HG03039 (cell line): ENCODE measurements around the gene DPYSL3.

Source experiments
- ATAC-seq: cut with Tn5 transposase; IDR thresholded peaks from one replicate; pipeline ENCODE4 v1.9.1; 2021; ENCODE audit warnings: mild to moderate bottlenecking, moderate library complexity; ENCODE audit not compliant: unreplicated experiment

The DPYSL3 gene

GRCh38 chr5:147515269-147515668 lies 5.4 kb upstream of the DPYSL3 start:
- ATAC-seq, result no peak

DNA sequence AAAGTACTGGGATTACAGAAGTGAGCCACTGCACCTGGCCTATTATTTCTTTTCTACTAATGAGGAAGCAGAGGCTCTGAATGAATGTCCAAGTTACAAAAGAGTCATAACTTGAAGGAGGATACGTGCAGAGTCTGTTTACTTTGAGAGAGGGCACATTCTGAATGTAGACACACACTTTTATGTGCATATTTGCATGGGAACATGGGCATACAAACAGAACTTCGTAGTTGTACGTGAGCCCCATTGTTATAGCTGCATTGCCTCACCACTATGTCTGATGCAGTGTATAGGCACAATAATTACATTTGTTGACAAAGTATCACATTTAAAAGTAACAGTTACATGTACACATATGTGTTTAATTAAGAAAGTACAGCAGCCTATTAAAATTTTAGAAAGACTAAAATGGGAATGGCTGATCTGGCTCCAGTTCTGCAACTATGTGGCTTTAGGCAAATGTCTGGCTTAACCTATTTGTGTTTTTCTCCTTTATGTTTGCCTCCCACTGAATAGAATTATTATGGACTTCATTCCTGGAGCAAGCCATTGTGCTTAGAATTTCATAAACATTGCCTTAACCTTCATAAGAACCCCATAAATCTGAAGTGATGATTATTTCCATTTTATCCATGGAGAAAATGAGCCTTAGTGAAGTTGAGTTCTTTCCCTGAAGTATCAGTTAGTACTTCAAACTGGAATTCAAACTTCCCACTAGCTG lies 3.0 kb upstream of the DPYSL3 start:
- ATAC-seq, result no peak

GRCh38 chr5:147510885-147511284 lies 1.0 kb upstream of the DPYSL3 start:
- ATAC-seq, result no peak

- no peak for ATAC-seq
Measured at GRCh38 chr5:147509041-147509709, 693 bp downstream of the DPYSL3 start.

GRCh38 chr5:147508711-147509040 lies 1.2 kb downstream of the DPYSL3 start:
- no peak for ATAC-seq

GRCh38 chr5:147507480-147508126 lies 2.3 kb downstream of the DPYSL3 start:
- ATAC-seq, result no peak

DNA sequence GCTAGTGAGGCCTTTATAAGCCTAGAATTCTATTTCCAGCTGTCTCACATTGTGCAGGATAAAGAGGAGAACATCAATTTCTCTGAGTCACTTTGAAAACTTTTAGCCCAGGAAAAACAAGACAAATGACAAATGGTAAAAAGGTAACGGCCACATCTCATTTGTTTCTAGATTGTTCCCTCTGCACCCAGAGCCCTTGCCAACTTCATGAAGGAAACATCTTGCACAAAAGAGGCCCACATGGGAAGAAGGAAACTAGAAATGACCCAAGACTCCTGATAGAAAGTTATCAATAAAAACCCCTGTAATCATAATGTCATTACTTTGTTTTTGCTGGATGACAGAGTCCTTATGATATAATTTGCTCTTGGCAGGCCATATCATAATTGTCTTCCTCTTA lies 5.3 kb downstream of the DPYSL3 start:
- no peak for ATAC-seq

DNA sequence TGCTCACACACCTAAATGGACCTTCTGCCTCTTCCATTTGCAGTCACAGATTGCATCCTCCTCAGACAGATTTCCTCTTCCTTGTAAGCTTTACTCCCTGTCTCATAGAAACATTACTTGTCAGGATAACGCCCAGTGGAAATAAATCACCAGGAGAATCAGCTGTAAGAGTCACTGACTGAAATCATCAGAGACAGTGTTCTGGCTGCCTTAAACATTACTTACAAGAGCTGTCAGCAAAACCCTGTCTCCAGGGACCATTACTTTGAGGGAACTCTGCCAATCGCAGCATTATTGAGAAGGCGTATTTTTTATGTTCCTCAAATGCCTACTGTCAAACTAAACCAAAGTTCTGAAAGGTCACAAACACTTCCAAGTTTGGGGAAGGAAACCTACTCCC lies 5.9 kb downstream of the DPYSL3 start:
- ATAC-seq, result no peak

GRCh38 chr5:147490989-147491388 lies 18.9 kb downstream of the DPYSL3 start:
- ATAC-seq, result no peak

DNA sequence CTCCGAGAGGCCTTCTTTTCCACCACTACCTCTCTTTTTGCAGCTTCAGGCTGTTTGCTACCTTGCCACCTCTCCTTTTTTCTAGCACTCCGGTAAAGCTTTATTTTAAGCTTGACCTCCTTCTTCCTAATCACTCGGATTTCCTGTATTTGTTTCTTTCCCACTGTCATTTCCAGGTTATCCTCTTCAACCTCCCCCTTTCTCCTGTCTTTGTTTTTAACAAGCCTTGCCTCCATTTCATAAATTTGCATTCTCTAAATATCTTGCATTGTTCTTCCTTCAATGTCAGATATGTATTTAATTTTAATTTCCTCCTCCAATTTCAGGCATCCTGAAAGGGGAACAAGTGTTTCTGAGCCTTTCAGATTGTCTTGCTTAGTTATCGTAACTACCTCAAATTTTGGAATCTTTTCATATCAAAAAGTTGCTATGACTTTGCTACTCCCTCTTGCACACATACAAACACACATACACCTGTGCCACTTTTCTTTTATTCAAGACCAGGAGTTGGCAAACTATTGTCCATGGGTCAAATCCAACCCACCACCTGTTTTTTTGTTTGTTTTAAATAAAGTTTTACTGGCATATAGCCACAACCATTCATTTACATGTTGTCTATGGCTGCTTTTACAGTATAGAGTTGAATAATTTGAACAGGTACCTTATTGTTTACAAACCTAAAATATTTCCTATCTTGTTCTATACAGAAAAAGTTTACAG lies 22.7 kb downstream of the DPYSL3 start:
- ATAC-seq, result no peak

- no peak for ATAC-seq
Measured at GRCh38 chr5:147485814-147486213, 24.1 kb downstream of the DPYSL3 start.

DNA sequence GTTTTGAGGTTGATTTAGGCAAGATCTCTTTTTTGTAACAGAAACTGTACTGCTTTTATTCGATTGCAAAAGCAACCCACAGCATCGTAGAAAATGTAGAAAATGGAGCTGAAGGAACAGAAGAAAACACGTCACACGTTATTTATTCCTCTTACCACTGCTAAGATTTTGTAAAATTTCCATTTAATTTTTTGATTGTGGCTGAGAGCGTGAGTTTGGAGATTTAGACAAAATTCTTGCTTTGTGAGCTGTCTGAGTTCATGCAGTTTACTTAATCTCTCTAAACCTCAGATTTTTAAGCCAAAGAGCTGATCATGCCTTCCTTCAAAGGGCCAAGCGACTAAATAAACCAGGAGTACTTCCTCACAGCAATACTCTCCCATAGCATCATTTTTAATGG lies 24.8 kb downstream of the DPYSL3 start:
- no peak for ATAC-seq

DNA sequence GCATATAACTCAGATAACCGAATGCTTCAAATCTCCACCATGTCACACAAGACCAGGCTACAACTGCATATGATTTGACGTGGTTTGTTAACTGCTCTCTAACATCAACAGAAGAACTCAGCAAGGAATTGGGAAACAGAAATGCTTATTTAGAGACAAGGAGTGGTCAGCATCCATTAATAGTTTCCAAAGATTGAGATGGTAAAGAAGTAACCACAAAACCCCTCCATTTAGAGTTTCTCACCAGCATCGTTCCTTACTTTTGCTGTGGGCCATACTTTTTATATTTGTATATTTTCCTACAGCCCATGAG lies 25.2 kb downstream of the DPYSL3 start:
- no peak for ATAC-seq

GRCh38 chr5:147483961-147484707 lies 25.7 kb downstream of the DPYSL3 start:
- no peak for ATAC-seq

GRCh38 chr5:147483188-147483790 lies 26.6 kb downstream of the DPYSL3 start:
- ATAC-seq, result no peak

DNA sequence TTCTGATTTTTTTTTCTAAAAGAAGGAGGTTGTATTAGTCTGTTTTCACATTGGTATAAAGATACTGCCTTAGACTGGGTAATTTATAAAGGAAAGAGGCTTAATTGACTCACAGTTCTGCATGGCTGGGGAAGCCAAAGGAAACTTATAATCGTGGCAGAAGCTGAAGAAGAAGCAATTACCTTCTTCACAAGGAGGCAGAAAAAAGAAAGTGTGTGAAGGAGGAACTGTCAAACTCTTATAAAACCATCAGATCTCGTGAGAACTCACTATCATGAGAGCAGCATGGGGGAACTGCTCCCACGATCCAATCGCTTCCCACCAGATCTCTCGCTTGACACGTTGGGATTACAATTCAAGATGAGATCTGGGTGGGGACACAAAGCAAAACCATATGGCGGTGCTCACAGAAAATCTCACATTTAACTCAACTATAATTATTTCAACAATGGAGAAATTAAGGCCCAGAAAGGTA lies 27.1 kb downstream of the DPYSL3 start:
- no peak for ATAC-seq

DNA sequence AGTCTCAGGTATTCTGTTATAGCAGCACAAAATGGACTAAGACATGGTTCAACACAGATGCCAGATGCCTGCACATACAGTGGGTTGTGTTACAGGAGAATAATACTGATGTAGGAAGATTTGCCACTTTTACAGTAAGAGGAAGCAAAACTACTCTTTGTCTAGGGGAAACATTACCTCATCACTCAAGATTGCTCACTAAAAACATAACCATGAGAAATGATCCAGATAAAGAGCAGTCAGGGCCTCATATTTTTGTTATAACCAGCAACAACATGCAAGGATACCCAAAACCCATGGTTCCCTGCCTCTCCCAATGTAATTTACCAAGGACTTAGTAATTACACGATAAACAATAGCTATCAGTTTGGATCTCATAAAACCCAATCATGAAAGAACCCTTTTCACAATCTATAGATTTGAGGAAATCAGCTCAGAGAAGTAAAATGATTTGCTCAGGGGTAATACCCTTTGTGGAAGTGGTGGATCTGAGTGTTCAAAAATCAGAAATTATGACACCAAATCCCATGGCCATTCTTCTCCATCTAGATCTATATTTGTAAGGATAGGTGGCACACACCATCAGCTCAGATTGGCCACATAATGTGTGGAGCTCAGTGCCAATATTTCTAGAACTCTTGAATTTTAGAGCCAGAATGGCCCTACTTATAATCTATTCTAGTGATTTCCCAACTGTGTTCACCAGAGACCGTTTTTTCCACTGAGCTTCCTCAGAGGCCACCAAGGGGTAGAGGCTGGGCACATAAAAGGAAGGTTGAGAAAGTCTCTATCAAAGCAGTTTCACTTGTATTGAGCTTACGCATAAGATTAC lies 27.8 kb downstream of the DPYSL3 start:
- peak; percentile 87 for ATAC-seq

DNA sequence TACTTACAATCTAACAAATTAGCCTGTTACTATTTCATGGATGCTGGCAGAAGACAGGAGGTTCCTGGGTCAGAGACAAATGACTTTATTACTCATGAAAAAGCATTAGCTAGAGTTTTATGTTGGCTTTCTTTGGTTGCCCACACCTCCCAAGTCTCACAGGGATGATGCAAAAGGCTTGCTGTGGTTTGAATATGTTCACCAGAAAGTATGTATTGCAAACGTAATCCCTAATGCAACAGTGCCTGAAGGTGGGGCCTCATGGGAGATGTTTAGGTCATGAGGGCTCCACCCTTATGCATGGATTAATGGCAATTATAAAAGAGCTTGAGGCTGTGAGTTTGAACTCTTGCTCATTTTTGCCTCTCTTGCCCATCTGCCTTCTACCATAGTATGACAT lies 28.5 kb downstream of the DPYSL3 start:
- ATAC-seq, result no peak

GRCh38 chr5:147479949-147480348 lies 29.9 kb downstream of the DPYSL3 start:
- ATAC-seq, result no peak

- no peak for ATAC-seq
Measured at GRCh38 chr5:147479444-147479843, 30.4 kb downstream of the DPYSL3 start.
